Measurements from ENCODE around the gene INTS3.

INTS3 gene

GRCh38 chr1:153790313-153790965 lies 62.6 kb downstream of the INTS3 start (continued):
- TF ChIP-seq BCL6B (tag by site-specific recombination; IDR thresholded peaks at IDR 0.05): no peak
- TF ChIP-seq ZNF169 (tag by site-specific recombination; IDR thresholded peaks at IDR 0.05): no peak
- no peak for TF ChIP-seq ZNF560 (tag by site-specific recombination; IDR thresholded peaks at IDR 0.05; ENCODE audit: borderline replicate concordance)
- TF ChIP-seq ZNF501 (tag by site-specific recombination; IDR thresholded peaks at IDR 0.05): no peak
- no peak for TF ChIP-seq ZNF768 (tag by site-specific recombination; IDR thresholded peaks at IDR 0.05)
- no peak for TF ChIP-seq ZNF335 (tag by site-specific recombination; conservative IDR thresholded peaks at IDR 0.05)

- ChIA-PET CTCF (interaction anchor here (1.3 to 2.0 kb wide), 2 partner anchors 12 to 196 kb away, joined by 3 to 10 read pairs; partner anchors contain the start of gene RAB13), POLR2A (interaction anchor here (1.3 kb wide), 1 partner anchor 199 kb away, joined by 4 read pairs; the partner anchor contains the start of gene RPS27)
- Histone ChIP-seq H3K27ac (ENCODE audit: extremely low read depth, low read depth, low read length) (no peak overlapping the region), H3K4me3 (ENCODE audit: low read depth, low read length) (no peak overlapping the region), H3K36me3 (ENCODE audit: control insufficient read depth in 2 of 2, insufficient read depth in 1 of 2, low read length in 2 of 2) (no peaks in the 10 kb centered on the region), H3K4me1 (ENCODE audit: control insufficient read depth, insufficient read depth, low read length) (no peaks in the 10 kb centered on the region), H3K9me3 (ENCODE audit: control insufficient read depth, insufficient read depth, low read depth, low read length) (no peaks in the 10 kb centered on the region)
- TF ChIP-seq GFI1B (tag by site-specific recombination; IDR thresholded peaks at IDR 0.05) (no peak), ZBTB6 (tag by site-specific recombination; IDR thresholded peaks at IDR 0.05) (no peak)
These were observed 63.3 kb downstream of the INTS3 start for GRCh38 chr1:153790966-153791647.

GRCh38 chr1:153791648-153792253 lies 63.9 kb downstream of the INTS3 start:
- H3K9me3 ChIP-seq (ENCODE audit: control insufficient read depth, insufficient read depth, low read depth, low read length): no peaks in the 10 kb centered on the region
- no peak overlapping the region for H3K4me3 ChIP-seq (ENCODE audit: low read depth, low read length)
- POLR2A ChIA-PET: interaction anchor here (0.7 to 1.2 kb wide), 2 partner anchors 15 to 193 kb away, joined by 3 to 4 read pairs; no protein-coding TSS in a partner anchor
- H3K27ac ChIP-seq (ENCODE audit: extremely low read depth, low read depth, low read length): no peak overlapping the region
- TF ChIP-seq ZFP3 (tag by site-specific recombination; IDR thresholded peaks at IDR 0.05; ENCODE audit: low read depth): no peak
- TF ChIP-seq KLF1 (tag by site-specific recombination; IDR thresholded peaks at IDR 0.05): 0 out of 2 replicates have a peak, but pooled peaks have one; percentile 13
- no peaks in the 10 kb centered on the region for H3K36me3 ChIP-seq (ENCODE audit: control insufficient read depth in 2 of 2, insufficient read depth in 1 of 2, low read length in 2 of 2)
- CTCF ChIA-PET: interaction anchor here (1.3 to 2.0 kb wide), 2 partner anchors 11 to 195 kb away, joined by 3 to 10 read pairs; partner anchors contain the start of gene RAB13
- H3K4me1 ChIP-seq (ENCODE audit: control insufficient read depth, insufficient read depth, low read length): no peaks in the 10 kb centered on the region

- no peaks in the 10 kb centered on the region for H3K36me3 ChIP-seq (ENCODE audit: control insufficient read depth in 2 of 2, insufficient read depth in 1 of 2, low read length in 2 of 2)
- POLR2A ChIA-PET: interaction anchor here (0.7 to 1.2 kb wide), 3 partner anchors 16 to 198 kb away, joined by 3 to 4 read pairs (median 3); partner anchors contain the start of gene RPS27
- no peaks in the 10 kb centered on the region for H3K9me3 ChIP-seq (ENCODE audit: control insufficient read depth, insufficient read depth, low read depth, low read length)
- no peaks in the 10 kb centered on the region for H3K4me1 ChIP-seq (ENCODE audit: control insufficient read depth, insufficient read depth, low read length)
- CTCF ChIA-PET: interaction anchor here (1.0 to 2.0 kb wide), 4 partner anchors 10 to 224 kb away, joined by 3 to 10 read pairs (median 4); partner anchors contain the start of gene RAB13
- no peak overlapping the region for H3K27ac ChIP-seq (ENCODE audit: extremely low read depth, low read depth, low read length)
- no peak overlapping the region for H3K4me3 ChIP-seq (ENCODE audit: low read depth, low read length)
- TF ChIP-seq GLIS2 (tag by site-specific recombination; IDR thresholded peaks at IDR 0.05) (peak; percentile 9; the same call in 1 of the 2 replicates), ZBTB11 (tag by site-specific recombination; conservative IDR thresholded peaks at IDR 0.05; ENCODE audit: low read depth) (no peak), ZNF629 (tag by site-specific recombination; IDR thresholded peaks at IDR 0.05) (no peak), ZNF560 (tag by site-specific recombination; IDR thresholded peaks at IDR 0.05; ENCODE audit: borderline replicate concordance) (no peak), ZNF549 (tag by site-specific recombination; IDR thresholded peaks at IDR 0.05) (no peak), ZIC2 (tag by site-specific recombination; IDR thresholded peaks at IDR 0.05) (peak; percentile 19; the same call in 1 of the 2 replicates), ZNF658 (tag by site-specific recombination; IDR thresholded peaks at IDR 0.05) (no peak), WT1 (tag by site-specific recombination; IDR thresholded peaks at IDR 0.05) (no peak), ZNF341 (tag by site-specific recombination; IDR thresholded peaks at IDR 0.05; ENCODE audit: low read depth) (no peak), ZNF133 (tag by site-specific recombination; IDR thresholded peaks at IDR 0.05) (no peak)
These were observed 64.8 kb downstream of the INTS3 start for GRCh38 chr1:153792631-153793041.
